Kidney epithelial cell (primary cell): Measurements from ENCODE around the gene TMEM190. TPM values are rescaled to one million over a fixed set of nuclear protein-coding genes. Genes with fewer than 3 reads are reported as not detected.

ENCODE experiments used
- DNase-seq: peaks from one replicate; pipeline ENCODE4 v3.0.0-alpha.2; 2010; ENCODE audit warnings: low read depth
- H3K27me3 ChIP-seq: 2 replicates; pipeline ENCODE4 v1.6.0; 2011; ENCODE audit warnings: low read length; ENCODE audit not compliant: control insufficient read depth, insufficient read depth
- H3K36me3 ChIP-seq: 2 replicates; pipeline ENCODE4 v1.5.1; 2011; ENCODE audit warnings: low read length; ENCODE audit not compliant: control insufficient read depth, insufficient read depth
- H3K4me3 ChIP-seq: 2 replicates; pipeline ENCODE4 v1.5.1; 2011; ENCODE audit warnings: low read depth, mild to moderate bottlenecking, control low read depth, low read length
- total RNA-seq: library from RNA; depleted of rRNA; stranded (reverse); fragments of >200 nt; gene quantifications from 2 replicates; pipeline ENCODE4 v1.2.3, GENCODE V29; 2015
- TF ChIP-seq, protein P1 (sequence below): IDR thresholded peaks from 2 replicates; pipeline ENCODE4 v1.5.1; 2011; ENCODE audit warnings: mild to moderate bottlenecking, moderate library complexity, low read length, control low read depth, inconsistent platforms; ENCODE audit not compliant: insufficient read depth, poor library complexity, severe bottlenecking

TMEM190 gene
- total RNA-seq, 1 donor from 2014 or later: not detected

GRCh38 chr19:55382522-55383054 lies 6.0 kb downstream of the TMEM190 start:
- no peaks in the 10 kb centered on the region for H3K36me3 ChIP-seq
- TF ChIP-seq, protein P1, sequence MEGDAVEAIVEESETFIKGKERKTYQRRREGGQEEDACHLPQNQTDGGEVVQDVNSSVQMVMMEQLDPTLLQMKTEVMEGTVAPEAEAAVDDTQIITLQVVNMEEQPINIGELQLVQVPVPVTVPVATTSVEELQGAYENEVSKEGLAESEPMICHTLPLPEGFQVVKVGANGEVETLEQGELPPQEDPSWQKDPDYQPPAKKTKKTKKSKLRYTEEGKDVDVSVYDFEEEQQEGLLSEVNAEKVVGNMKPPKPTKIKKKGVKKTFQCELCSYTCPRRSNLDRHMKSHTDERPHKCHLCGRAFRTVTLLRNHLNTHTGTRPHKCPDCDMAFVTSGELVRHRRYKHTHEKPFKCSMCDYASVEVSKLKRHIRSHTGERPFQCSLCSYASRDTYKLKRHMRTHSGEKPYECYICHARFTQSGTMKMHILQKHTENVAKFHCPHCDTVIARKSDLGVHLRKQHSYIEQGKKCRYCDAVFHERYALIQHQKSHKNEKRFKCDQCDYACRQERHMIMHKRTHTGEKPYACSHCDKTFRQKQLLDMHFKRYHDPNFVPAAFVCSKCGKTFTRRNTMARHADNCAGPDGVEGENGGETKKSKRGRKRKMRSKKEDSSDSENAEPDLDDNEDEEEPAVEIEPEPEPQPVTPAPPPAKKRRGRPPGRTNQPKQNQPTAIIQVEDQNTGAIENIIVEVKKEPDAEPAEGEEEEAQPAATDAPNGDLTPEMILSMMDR: no peak
- no peak for DNase-seq
- H3K4me3 ChIP-seq: no peak overlapping the region
- H3K27me3 ChIP-seq: peaks cover 5% of the 10 kb centered on the region

GRCh38 chr19:55383279-55384130 lies 6.9 kb downstream of the TMEM190 start:
- no peaks in the 10 kb centered on the region for H3K36me3 ChIP-seq
- no peak for DNase-seq
- TF ChIP-seq, protein P1: no peak
- no peaks in the 10 kb centered on the region for H3K27me3 ChIP-seq
- peak overlapping the region; percentile 40 for H3K4me3 ChIP-seq

- TF ChIP-seq, protein P1: no peak
- no peak for DNase-seq
- Histone ChIP-seq H3K27me3 (no peaks in the 10 kb centered on the region), H3K36me3 (peaks cover 2% of the 10 kb centered on the region), H3K4me3 (peak within 1 kb of the TSS; percentile 40)
Measured at GRCh38 chr19:55384131-55384919, 7.7 kb downstream of the TMEM190 start, which contains the start of gene TMEM238. TSS of gene TMEM238 (minus strand) at chr19:55384292. CDS start at chr19:55384259, 33 bp downstream.

DNA sequence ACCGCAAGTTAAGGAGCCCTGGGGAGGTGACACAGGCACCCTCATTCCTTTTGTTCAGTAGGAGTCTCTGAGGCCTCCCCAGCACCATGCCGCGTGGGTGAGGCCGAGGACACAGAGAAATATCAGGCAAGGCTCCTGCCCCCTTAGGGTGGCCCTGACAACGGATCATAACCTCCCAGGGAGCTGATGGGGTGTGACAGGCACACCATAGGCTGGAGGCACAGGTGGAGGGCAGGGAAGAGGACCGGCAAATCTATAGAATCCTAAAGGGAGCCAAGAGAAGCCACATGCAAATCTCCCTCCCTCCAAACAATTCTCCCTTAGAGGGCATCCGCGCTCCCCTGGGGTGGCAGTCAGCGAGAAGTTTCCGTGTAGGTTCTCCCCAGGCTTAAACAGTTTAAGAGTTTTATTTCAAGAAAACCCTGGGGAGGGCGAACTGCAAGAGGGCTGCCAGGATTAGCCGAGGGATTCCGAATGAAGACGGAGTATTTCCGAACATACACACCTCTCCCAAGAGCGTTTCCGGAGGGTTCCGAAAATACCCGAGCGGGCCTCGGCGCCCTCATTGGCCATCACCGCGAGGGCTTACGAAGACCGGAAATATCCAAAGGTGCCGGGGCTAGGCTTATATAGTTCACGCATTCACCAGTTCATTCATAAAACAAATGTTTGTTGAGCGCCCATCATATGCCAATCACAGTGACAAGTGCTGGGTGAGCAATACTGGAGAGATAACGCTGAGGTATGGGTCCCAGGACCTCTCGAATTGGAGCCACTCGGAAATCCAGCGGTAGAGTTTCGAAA lies 8.5 kb downstream of the TMEM190 start:
- Histone ChIP-seq H3K4me3 (peak overlapping the region; percentile 33), H3K27me3 (no peaks in the 10 kb centered on the region), H3K36me3 (peaks cover 4% of the 10 kb centered on the region)
- TF ChIP-seq, protein P1: no peak
- DNase-seq: peak; percentile 90

GRCh38 chr19:55385724-55386492 lies 9.3 kb downstream of the TMEM190 start, which contains the start of gene RPL28:
TSS of gene RPL28 (plus strand) at chr19:55385932. CDS start at chr19:55386358, 426 bp downstream.
- H3K4me3 ChIP-seq: peak within 1 kb of the TSS; percentile 82
- H3K27me3 ChIP-seq: no peaks in the 10 kb centered on the region
- TF ChIP-seq, protein P1: no peak
- peaks cover 4% of the 10 kb centered on the region for H3K36me3 ChIP-seq
- DNase-seq: peak; percentile 78
